Measurements from ENCODE around the gene VSX2. TPM values are rescaled to one million over a fixed set of nuclear protein-coding genes. Genes with fewer than 3 reads are reported as not detected.
A peak's percentile ranks its signal among the peaks of the same experiment; 100 is the strongest.

The VSX2 gene
- total RNA-seq, 1 donor from 2014 or later: not detected

DNA sequence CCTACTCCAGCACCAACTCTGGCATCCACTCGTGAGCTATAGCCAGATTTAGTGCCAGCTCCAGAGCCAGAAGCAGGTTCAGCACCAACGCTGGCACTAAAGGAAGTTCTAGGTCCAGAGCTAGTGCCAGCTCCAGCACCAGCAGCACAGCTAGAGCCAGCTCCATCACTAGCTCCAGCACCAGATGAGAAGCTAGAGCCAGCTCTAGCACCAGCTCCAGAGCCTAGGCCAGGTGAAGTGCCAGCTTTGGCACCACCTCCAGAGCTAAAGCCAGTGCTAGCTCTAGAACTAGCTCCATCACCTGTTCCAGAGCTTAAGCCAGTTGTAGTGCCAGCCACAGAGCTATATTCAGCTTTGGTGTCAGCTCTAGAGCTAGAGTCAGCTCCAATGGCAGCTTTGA lies 38.8 kb downstream of the VSX2 start:
- H3K4me3 ChIP-seq (ENCODE audit: low read depth, low read length): no peak overlapping the region
- no peak for DNase-seq (ENCODE audit: low read depth)
- no peak for TF ChIP-seq CTCF (conservative IDR thresholded peaks at IDR 0.05; ENCODE audit: low read depth, low read length)

DNA sequence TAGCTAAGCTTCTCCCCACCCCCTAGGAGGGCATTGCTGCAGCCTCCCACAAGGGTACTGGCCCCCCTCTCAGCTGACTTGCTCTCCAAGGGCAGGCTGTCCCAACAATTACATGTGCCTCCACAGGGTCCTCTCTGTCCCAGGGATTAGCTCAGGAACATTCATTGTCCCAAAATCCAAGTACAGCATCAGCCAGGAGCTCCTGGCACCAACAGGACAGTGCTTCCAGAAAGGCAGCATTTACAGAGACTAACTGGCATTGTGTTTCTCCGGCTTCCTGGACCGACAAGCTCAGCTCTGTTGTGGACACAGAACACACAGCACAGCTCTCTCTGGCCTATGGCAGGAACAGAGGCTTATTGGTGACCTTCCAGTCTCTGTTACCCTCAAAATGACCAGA lies 41.8 kb downstream of the VSX2 start:
- H3K4me3 ChIP-seq (ENCODE audit: low read depth, low read length): no peak overlapping the region
- DNase-seq (ENCODE audit: low read depth): no peak
- no peak for TF ChIP-seq CTCF (conservative IDR thresholded peaks at IDR 0.05; ENCODE audit: low read depth, low read length)

DNA sequence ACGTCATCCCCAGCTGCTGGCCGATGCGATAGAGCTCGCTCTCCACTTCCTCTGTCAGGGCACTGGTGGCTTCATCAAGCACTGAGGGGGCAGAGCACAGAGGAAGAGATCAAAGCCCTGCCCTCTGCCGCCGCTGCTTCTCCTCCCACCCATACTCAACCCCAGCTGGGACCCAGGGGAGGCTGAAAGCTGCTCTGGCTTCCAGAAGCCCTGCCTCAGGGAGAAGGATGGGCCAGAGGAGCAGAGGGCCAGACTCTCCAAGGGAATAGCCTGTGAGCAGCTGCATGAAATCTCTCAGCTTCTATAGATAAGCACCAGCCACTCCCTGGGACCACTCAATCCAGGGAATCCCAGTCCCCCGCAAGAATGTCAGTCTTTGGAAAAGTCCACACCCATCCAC lies 47.5 kb downstream of the VSX2 start:
- no peak for TF ChIP-seq CTCF (conservative IDR thresholded peaks at IDR 0.05; ENCODE audit: low read depth, low read length)
- DNase-seq (ENCODE audit: low read depth): no peak
- no peak overlapping the region for H3K4me3 ChIP-seq (ENCODE audit: low read depth, low read length)

DNA sequence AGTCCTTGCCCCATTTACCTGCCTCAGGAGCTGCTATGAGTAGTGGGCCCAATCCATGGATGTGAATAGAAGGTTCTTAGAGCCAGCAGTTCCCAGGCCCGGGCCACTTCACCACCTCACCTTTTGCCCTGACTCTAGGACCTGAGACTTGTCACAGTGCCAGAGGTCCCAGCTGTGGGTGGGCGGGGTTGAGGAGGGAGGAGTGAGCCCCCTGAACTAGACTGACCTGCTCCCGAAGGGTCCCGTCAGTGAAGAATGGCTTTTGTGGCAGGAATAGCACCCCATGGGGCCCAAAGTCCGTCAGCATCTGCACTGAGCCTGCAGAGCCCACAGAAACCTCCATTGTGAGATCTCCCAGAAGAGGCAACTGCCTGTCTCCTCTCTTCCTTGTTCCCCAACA lies 50.6 kb downstream of the VSX2 start:
- H3K4me3 ChIP-seq (ENCODE audit: low read depth, low read length): no peak overlapping the region
- no peak for TF ChIP-seq CTCF (conservative IDR thresholded peaks at IDR 0.05; ENCODE audit: low read depth, low read length)
- no peak for DNase-seq (ENCODE audit: low read depth)

DNA sequence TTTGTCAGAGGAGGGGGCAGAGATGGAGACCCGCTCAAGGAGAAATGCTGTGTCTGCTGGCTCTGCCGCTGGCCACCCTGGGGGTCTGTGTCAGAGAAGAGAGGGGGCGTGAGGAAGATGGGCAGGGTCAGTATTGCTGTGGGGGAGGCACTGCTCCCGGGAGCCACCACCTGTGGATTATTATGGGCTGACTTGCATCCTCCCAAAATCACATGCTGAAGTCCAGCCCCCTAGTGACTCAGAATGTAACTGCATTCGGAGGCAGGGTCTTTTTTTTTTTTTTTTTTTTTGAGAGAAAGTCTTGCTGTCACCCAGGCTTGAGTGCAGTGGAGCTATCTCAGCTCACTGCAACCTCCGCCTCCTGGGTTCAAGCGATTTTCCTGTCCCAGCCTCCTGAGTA lies 51.2 kb downstream of the VSX2 start:
- DNase-seq (ENCODE audit: low read depth): no peak
- no peak overlapping the region for H3K4me3 ChIP-seq (ENCODE audit: low read depth, low read length)
- TF ChIP-seq CTCF (conservative IDR thresholded peaks at IDR 0.05; ENCODE audit: low read depth, low read length): peak; percentile 38

DNA sequence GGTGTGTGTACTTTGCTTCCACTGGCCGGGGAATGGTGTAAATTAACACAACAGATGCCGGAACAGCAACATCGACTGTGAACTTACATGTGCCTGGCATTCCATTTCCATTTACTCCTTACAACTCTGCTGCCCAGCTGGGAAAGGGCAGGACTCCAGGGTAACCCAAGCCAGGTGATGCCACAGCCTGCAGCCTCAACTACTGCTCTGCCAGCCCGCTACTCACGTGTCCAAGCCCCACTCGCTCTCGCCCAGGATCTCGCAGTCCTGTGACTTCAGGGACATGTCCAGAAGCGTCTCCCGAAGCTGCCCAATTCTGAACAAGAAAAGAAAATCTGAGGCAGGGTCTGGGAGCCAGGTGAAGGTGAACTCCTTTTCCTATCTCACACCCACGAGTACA lies 52.8 kb downstream of the VSX2 start:
- DNase-seq (ENCODE audit: low read depth): no peak
- no peak overlapping the region for H3K4me3 ChIP-seq (ENCODE audit: low read depth, low read length)
- TF ChIP-seq CTCF (conservative IDR thresholded peaks at IDR 0.05; ENCODE audit: low read depth, low read length): no peak

DNA sequence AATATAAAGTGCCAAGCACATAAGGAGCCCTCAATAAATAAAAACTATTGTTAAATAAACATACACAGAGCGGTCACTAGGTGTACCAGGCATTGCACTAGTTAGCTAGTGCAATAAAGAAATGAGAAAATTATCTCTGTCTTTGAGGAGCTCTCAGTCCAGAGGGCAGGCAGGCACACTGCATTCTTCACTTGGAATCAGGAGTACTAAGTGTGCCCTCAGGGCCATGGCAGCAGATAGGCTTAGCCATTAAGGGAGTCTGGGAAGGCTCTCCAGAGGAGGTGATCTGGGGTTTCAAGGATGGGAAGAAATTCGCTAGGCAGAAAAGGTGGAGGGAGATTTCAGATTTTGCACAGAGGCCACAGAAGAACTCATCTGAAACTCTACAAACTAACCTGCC lies 54.4 kb downstream of the VSX2 start:
- no peak for TF ChIP-seq CTCF (conservative IDR thresholded peaks at IDR 0.05; ENCODE audit: low read depth, low read length)
- H3K4me3 ChIP-seq (ENCODE audit: low read depth, low read length): no peak overlapping the region
- DNase-seq (ENCODE audit: low read depth): no peak

Measured in epithelial cell of proximal tubule (primary cell).